ENCODE measurements around the gene GNL3. TPM values are rescaled to one million over a fixed set of nuclear protein-coding genes. Genes with fewer than 3 reads are reported as not detected.

Gene GNL3
- total RNA-seq, 2 donors from 2014 or later = 101 to 107 TPM

DNA sequence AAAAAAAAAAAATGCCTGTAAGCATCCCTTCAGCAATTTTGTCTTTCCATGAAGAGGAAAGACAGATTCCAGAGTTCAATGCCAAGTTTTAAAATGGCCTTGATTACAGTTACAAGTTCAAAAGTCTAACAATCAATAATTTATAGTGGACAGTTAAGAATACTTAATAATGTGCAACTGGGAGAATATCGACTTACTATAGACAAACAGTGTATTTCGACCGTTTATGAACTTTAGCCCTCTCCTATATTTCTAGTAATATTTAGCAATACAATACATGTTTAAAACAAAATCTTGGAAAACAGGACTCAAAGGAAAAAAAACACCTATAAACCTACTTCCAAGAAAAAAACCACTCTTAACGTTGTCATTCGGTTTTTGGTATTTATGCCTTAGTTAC, 1.6 kb upstream of the GNL3 start:
- Histone ChIP-seq H3K4me1 (ENCODE audit: control insufficient read depth, insufficient read depth, low read length) (no peaks in the 10 kb centered on the region), H3K27me3 (ENCODE audit: control insufficient read depth, insufficient read depth, low read length, poor library complexity, severe bottlenecking) (no peaks in the 10 kb centered on the region), H3K9ac (ENCODE audit: extremely low read depth, low read length, poor library complexity, severe bottlenecking) (peak overlapping the region; percentile 84), H3K27ac (ENCODE audit: low read depth, low read length) (no peak overlapping the region), H3K9me3 (ENCODE audit: control insufficient read depth, low read length) (no peaks in the 10 kb centered on the region), H3K36me3 (ENCODE audit: control insufficient read depth, insufficient read depth, low read length) (peaks cover 54% of the 10 kb centered on the region), H3K4me3 (ENCODE audit: low read length) (peak overlapping the region; percentile 88)
- Mint-ChIP-seq H3K27me3 (ENCODE audit: insufficient read depth) (no peaks in the 10 kb centered on the region), H3K9me3 (no peaks in the 10 kb centered on the region), H3K4me3 (peak overlapping the region; percentile 99), H3K27ac (no peak overlapping the region), H3K36me3 (ENCODE audit: low read depth) (peaks cover 43% of the 10 kb centered on the region), H3K4me1 (peaks cover 18% of the 10 kb centered on the region)
- DNase-seq = no peak
- WGBS, 2 experiments (ENCODE audit: insufficient coverage in 1 of 2, insufficient read length in 1 of 2) = 85% methylated on average over 5 of the region's 5 CpGs; no CpG with 5 or more reads in 1 of the 2 experiments
- TF ChIP-seq, protein P1, sequence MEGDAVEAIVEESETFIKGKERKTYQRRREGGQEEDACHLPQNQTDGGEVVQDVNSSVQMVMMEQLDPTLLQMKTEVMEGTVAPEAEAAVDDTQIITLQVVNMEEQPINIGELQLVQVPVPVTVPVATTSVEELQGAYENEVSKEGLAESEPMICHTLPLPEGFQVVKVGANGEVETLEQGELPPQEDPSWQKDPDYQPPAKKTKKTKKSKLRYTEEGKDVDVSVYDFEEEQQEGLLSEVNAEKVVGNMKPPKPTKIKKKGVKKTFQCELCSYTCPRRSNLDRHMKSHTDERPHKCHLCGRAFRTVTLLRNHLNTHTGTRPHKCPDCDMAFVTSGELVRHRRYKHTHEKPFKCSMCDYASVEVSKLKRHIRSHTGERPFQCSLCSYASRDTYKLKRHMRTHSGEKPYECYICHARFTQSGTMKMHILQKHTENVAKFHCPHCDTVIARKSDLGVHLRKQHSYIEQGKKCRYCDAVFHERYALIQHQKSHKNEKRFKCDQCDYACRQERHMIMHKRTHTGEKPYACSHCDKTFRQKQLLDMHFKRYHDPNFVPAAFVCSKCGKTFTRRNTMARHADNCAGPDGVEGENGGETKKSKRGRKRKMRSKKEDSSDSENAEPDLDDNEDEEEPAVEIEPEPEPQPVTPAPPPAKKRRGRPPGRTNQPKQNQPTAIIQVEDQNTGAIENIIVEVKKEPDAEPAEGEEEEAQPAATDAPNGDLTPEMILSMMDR (conservative IDR thresholded peaks at IDR 0.05) = no peak

DNA sequence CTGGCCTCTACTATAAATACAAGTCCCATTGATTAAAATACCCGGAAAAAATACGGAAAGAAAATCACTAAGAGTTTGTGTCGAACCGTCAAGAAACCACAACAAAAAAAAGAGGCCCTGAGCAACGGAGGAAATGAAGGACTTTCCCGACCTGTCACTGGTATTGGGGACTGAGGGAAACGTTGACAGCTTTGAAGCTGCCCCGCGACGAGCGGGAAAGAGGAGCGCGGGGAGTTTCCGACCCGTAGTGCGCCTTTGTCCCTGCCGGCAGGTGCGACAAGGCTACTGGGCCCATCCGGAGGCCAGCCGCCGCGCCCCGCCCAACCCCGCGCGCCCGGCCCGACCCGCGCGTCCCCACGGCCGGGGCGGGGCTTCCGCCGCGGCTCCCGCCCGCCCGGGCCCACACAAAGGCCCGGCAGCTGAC, 535 bp upstream of the GNL3 start:
- DNase-seq = peak; percentile 90
- Mint-ChIP-seq H3K4me3 (peak overlapping the region; percentile 99), H3K4me1 (peaks cover 18% of the 10 kb centered on the region), H3K27ac (peak overlapping the region; percentile 91), H3K9me3 (no peaks in the 10 kb centered on the region), H3K36me3 (ENCODE audit: low read depth) (peaks cover 45% of the 10 kb centered on the region), H3K27me3 (ENCODE audit: insufficient read depth) (no peaks in the 10 kb centered on the region)
- Histone ChIP-seq H3K4me1 (ENCODE audit: control insufficient read depth, insufficient read depth, low read length) (no peaks in the 10 kb centered on the region), H3K9ac (ENCODE audit: extremely low read depth, low read length, poor library complexity, severe bottlenecking) (peak overlapping the region; percentile 91), H3K9me3 (ENCODE audit: control insufficient read depth, low read length) (no peaks in the 10 kb centered on the region), H3K36me3 (ENCODE audit: control insufficient read depth, insufficient read depth, low read length) (peaks cover 54% of the 10 kb centered on the region), H3K27me3 (ENCODE audit: control insufficient read depth, insufficient read depth, low read length, poor library complexity, severe bottlenecking) (no peaks in the 10 kb centered on the region), H3K4me3 (ENCODE audit: low read length) (peak overlapping the region; percentile 88), H3K27ac (ENCODE audit: low read depth, low read length) (peak overlapping the region; percentile 99)
- TF ChIP-seq, protein P1 (conservative IDR thresholded peaks at IDR 0.05) = no peak
- WGBS, 2 experiments (ENCODE audit: insufficient coverage in 1 of 2, insufficient read length in 1 of 2) = 0% methylated on average over 10 to 41 of the region's 41 CpGs

- H3K27ac Mint-ChIP-seq = no peak overlapping the region
- TF ChIP-seq, protein P1 (conservative IDR thresholded peaks at IDR 0.05) = no peak
- Histone ChIP-seq H3K9me3 (ENCODE audit: control insufficient read depth, low read length) (no peaks in the 10 kb centered on the region), H3K4me3 (ENCODE audit: low read length) (peak overlapping the region; percentile 98), H3K4me1 (ENCODE audit: control insufficient read depth, insufficient read depth, low read length) (no peaks in the 10 kb centered on the region), H3K36me3 (ENCODE audit: control insufficient read depth, insufficient read depth, low read length) (peaks cover 65% of the 10 kb centered on the region), H3K9ac (ENCODE audit: extremely low read depth, low read length, poor library complexity, severe bottlenecking) (no peak overlapping the region), H3K27ac (ENCODE audit: low read depth, low read length) (no peak overlapping the region), H3K27me3 (ENCODE audit: control insufficient read depth, insufficient read depth, low read length, poor library complexity, severe bottlenecking) (no peaks in the 10 kb centered on the region)
- no peaks in the 10 kb centered on the region for H3K9me3 Mint-ChIP-seq
- DNase-seq = no peak
- H3K4me3 Mint-ChIP-seq = no peak overlapping the region
- peaks cover 65% of the 10 kb centered on the region for H3K36me3 Mint-ChIP-seq (ENCODE audit: low read depth)
- 95% methylated on average over 6 of the region's 6 CpGs for WGBS, 2 experiments (ENCODE audit: insufficient coverage in 1 of 2, insufficient read length in 1 of 2)
- peaks cover 14% of the 10 kb centered on the region for H3K4me1 Mint-ChIP-seq
- H3K27me3 Mint-ChIP-seq (ENCODE audit: insufficient read depth) = no peaks in the 10 kb centered on the region
Measured at GRCh38 chr3:52688266-52688665, 2.4 kb downstream of the GNL3 start.

All from endodermal cell (in vitro differentiated cells).